Liver (tissue), 9 donors: ENCODE results near the gene RAP1B. TPM values are rescaled to one million over a fixed set of nuclear protein-coding genes. Genes with fewer than 3 reads are reported as not detected.

Source experiments
- DNase-seq: peaks from one replicate; pipeline ENCODE4 v3.0.0-alpha.2; 2017; ENCODE audit warnings: low spot score
- H3K27ac ChIP-seq, 2 donors: one replicate each; pipeline ENCODE4 v1.7.0; 2013; ENCODE audit warnings: inconsistent platforms in 2 of 2, low read length in 2 of 2, control low read depth in 1 of 2, low read depth in 1 of 2, mild to moderate bottlenecking in 1 of 2
- H3K27me3 ChIP-seq, 4 donors: one replicate each; pipeline versions ENCODE4 v1.6.1 to v1.7.0; 2013; ENCODE audit warnings: low read length in 3 of 4, inconsistent platforms in 1 of 4, mild to moderate bottlenecking in 1 of 4, moderate library complexity in 1 of 4; ENCODE audit not compliant: control insufficient read depth in 4 of 4, insufficient read depth in 4 of 4
- H3K36me3 ChIP-seq, 4 donors: one replicate each; pipeline versions ENCODE4 v1.6.1 to v1.7.0; 2013; ENCODE audit warnings: low read length in 3 of 4, mild to moderate bottlenecking in 3 of 4, low read depth in 1 of 4, moderate library complexity in 1 of 4; ENCODE audit not compliant: control insufficient read depth in 4 of 4, insufficient read depth in 3 of 4
- H3K4me1 ChIP-seq, 4 donors: one replicate each; pipeline versions ENCODE4 v1.6.1 to v1.7.0; 2013; ENCODE audit warnings: low read length in 3 of 4, mild to moderate bottlenecking in 3 of 4, moderate library complexity in 1 of 4; ENCODE audit not compliant: control insufficient read depth in 4 of 4, insufficient read depth in 4 of 4
- H3K4me3 ChIP-seq, 3 donors: one replicate each; pipeline versions ENCODE4 v1.6.1 to v1.7.0; 2013; ENCODE audit warnings: low read length in 3 of 3, control low read depth in 1 of 3, low read depth in 1 of 3, mild to moderate bottlenecking in 1 of 3
- H3K9ac ChIP-seq, 2 donors: one replicate each; pipeline ENCODE4 v1.7.0; 2013; ENCODE audit warnings: low read length in 2 of 2, mild to moderate bottlenecking in 2 of 2, moderate library complexity in 2 of 2, control low read depth in 1 of 2, low read depth in 1 of 2
- H3K9me3 ChIP-seq, 4 donors: one replicate each; pipeline versions ENCODE4 v1.6.1 to v1.7.0; 2013; ENCODE audit warnings: low read length in 3 of 4; ENCODE audit not compliant: control insufficient read depth in 4 of 4
- EGR1 ChIP-seq, 2 donors: IDR thresholded peaks; 2 replicates each; pipeline ENCODE4 v1.6.1; 2016 to 2018; ENCODE audit warnings: antibody characterized with exemption in 2 of 2, low read depth in 2 of 2
- FOXA1 ChIP-seq: IDR thresholded peaks from 2 replicates; pipeline ENCODE4 v1.6.1; 2016; ENCODE audit warnings: antibody characterized with exemption
- FOXA2 ChIP-seq: IDR thresholded peaks from 2 replicates; pipeline ENCODE4 v1.6.1; 2016; ENCODE audit warnings: antibody characterized with exemption
- GABPA ChIP-seq, 2 donors: IDR thresholded peaks in 1 of 2; conservative IDR thresholded peaks in 1 of 2; 2 replicates each; pipeline ENCODE4 v1.6.1; 2016; ENCODE audit warnings: antibody characterized with exemption in 2 of 2, mild to moderate bottlenecking in 1 of 2, moderate library complexity in 1 of 2
- HNF4A ChIP-seq, 2 donors: conservative IDR thresholded peaks; 2 replicates each; pipeline ENCODE4 v1.6.1; 2016; ENCODE audit warnings: antibody characterized with exemption in 2 of 2, mild to moderate bottlenecking in 2 of 2
- HNF4G ChIP-seq: IDR thresholded peaks from 2 replicates; pipeline ENCODE4 v1.6.1; 2016; ENCODE audit warnings: antibody characterized with exemption
- JUND ChIP-seq, 2 donors: IDR thresholded peaks; 2 replicates each; pipeline ENCODE4 v1.6.1; 2016; ENCODE audit warnings: antibody characterized with exemption in 2 of 2
- NR2F2 ChIP-seq: IDR thresholded peaks from 2 replicates; pipeline ENCODE4 v1.6.1; 2016; ENCODE audit warnings: antibody characterized with exemption
- RAD21 ChIP-seq, 2 donors: IDR thresholded peaks; 2 replicates each; pipeline ENCODE4 v1.6.1; 2016; ENCODE audit warnings: antibody characterized with exemption in 2 of 2, mild to moderate bottlenecking in 2 of 2
- RXRA ChIP-seq, 2 donors: IDR thresholded peaks; 2 replicates each; pipeline ENCODE4 v1.6.1; 2017 to 2018; ENCODE audit warnings: antibody characterized with exemption in 2 of 2, mild to moderate bottlenecking in 1 of 2
- SP1 ChIP-seq: IDR thresholded peaks from 2 replicates; pipeline ENCODE4 v1.6.1; 2018; ENCODE audit warnings: antibody characterized with exemption, mild to moderate bottlenecking
- TAF1 ChIP-seq: conservative IDR thresholded peaks from 2 replicates; pipeline ENCODE4 v1.6.1; 2016; ENCODE audit warnings: antibody characterized with exemption, mild to moderate bottlenecking
- YY1 ChIP-seq: IDR thresholded peaks from 2 replicates; pipeline ENCODE4 v1.6.1; 2016; ENCODE audit warnings: antibody characterized with exemption, mild to moderate bottlenecking
- WGBS: extraction: QIAGEN DNeasy Blood & Tissue Kit; methylation state at CpG from one replicate; pipeline ENCODE4 v1.1.7; 2013; 5-methylcytosine and 5-hydroxymethylcytosine counted together
- polyA plus RNA-seq, 2 donors: library from polyadenylated mRNA; stranded (reverse) in 1 of 2; unstranded in 1 of 2; fragments of 200-250 nt in 1 of 2; fragments of >200 nt in 1 of 2; fragmentation: Nextera tagmentation in 1 of 2; extraction: Ambion mirVana in 1 of 2; gene quantifications; one replicate each; pipeline versions ENCODE4 v1.2.1 to v1.2.3, GENCODE V29; 2013 to 2015
- total RNA-seq, 2 donors: library from RNA; depleted of rRNA; stranded (reverse); fragments of >200 nt; gene quantifications; one replicate each; pipeline ENCODE4 v1.2.3, GENCODE V29; 2014
- TF ChIP-seq, protein P1 (sequence below): IDR thresholded peaks from 2 replicates; pipeline ENCODE4 v1.6.1; 2016; ENCODE audit warnings: antibody characterized with exemption
- TF ChIP-seq, protein P2 (sequence below): IDR thresholded peaks from 2 replicates; pipeline ENCODE4 v1.6.1; 2016; ENCODE audit warnings: antibody characterized with exemption
- TF ChIP-seq, protein P3 (sequence below): fragments of 150-350 bp; IDR thresholded peaks from 2 replicates; pipeline ENCODE4 v1.5.1; 2017; ENCODE audit warnings: improper control_type of control experiment, low read depth, low read length; ENCODE audit not compliant: missing input control
- TF ChIP-seq, protein P4 (sequence below): IDR thresholded peaks from 2 replicates; pipeline ENCODE4 v1.6.1; 2016; ENCODE audit warnings: antibody characterized with exemption
- TF ChIP-seq, protein P5 (sequence below): IDR thresholded peaks from 2 replicates; pipeline ENCODE4 v1.6.1; 2016; ENCODE audit warnings: antibody characterized with exemption, mild to moderate bottlenecking
- donor health status: healthy.
- donor health status: healthy.
- donor health status: healthy.
- donor health status: healthy.
- donor health status: healthy.

Gene RAP1B
- total and polyA plus RNA-seq, 4 donors = 56.2 to 123 (median 72.4) TPM

DNA sequence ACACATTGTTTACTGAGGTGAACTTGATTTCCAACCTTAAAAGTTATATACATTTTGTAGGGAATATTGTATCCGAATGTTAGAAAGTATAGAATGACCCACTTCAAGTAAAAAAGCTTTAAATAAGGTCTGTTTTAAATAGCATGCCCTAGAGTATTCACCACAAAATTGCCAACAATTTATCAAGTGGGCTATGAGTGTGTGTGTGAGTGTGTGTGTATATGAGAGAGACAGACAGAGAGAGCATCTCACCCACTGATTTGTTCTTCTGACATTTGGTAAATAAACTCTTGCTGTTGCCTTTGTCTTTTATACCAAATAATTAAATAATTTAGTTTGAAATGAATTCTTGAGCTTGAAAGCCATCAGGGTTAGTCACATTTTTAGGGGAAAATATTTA is 29.8 kb upstream of the RAP1B start:
- no peaks in the 10 kb centered on the region for H3K27me3 ChIP-seq
- H3K36me3 ChIP-seq = no peaks in the 10 kb centered on the region
- no peaks in the 10 kb centered on the region for H3K9me3 ChIP-seq
- no peaks in the 10 kb centered on the region for H3K4me1 ChIP-seq
- H3K9ac ChIP-seq = no peak overlapping the region
- TF ChIP-seq EGR1 (IDR thresholded peaks at IDR 0.05; ENCODE audit: low read depth in 2 of 2) = no peak
- no peak for TF ChIP-seq GABPA (IDR thresholded peaks at IDR 0.05 in 1 of 2, conservative IDR thresholded peaks at IDR 0.05 in 1 of 2)
- no peak for TF ChIP-seq SP1
- TF ChIP-seq, protein P1, sequence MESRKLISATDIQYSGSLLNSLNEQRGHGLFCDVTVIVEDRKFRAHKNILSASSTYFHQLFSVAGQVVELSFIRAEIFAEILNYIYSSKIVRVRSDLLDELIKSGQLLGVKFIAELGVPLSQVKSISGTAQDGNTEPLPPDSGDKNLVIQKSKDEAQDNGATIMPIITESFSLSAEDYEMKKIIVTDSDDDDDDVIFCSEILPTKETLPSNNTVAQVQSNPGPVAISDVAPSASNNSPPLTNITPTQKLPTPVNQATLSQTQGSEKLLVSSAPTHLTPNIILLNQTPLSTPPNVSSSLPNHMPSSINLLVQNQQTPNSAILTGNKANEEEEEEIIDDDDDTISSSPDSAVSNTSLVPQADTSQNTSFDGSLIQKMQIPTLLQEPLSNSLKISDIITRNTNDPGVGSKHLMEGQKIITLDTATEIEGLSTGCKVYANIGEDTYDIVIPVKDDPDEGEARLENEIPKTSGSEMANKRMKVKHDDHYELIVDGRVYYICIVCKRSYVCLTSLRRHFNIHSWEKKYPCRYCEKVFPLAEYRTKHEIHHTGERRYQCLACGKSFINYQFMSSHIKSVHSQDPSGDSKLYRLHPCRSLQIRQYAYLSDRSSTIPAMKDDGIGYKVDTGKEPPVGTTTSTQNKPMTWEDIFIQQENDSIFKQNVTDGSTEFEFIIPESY = no peak
- no peak for TF ChIP-seq RXRA (IDR thresholded peaks at IDR 0.05)
- TF ChIP-seq, protein P2, sequence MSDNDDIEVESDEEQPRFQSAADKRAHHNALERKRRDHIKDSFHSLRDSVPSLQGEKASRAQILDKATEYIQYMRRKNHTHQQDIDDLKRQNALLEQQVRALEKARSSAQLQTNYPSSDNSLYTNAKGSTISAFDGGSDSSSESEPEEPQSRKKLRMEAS = no peak
- no peak for TF ChIP-seq RAD21 (IDR thresholded peaks at IDR 0.05)
- TF ChIP-seq, protein P3, sequence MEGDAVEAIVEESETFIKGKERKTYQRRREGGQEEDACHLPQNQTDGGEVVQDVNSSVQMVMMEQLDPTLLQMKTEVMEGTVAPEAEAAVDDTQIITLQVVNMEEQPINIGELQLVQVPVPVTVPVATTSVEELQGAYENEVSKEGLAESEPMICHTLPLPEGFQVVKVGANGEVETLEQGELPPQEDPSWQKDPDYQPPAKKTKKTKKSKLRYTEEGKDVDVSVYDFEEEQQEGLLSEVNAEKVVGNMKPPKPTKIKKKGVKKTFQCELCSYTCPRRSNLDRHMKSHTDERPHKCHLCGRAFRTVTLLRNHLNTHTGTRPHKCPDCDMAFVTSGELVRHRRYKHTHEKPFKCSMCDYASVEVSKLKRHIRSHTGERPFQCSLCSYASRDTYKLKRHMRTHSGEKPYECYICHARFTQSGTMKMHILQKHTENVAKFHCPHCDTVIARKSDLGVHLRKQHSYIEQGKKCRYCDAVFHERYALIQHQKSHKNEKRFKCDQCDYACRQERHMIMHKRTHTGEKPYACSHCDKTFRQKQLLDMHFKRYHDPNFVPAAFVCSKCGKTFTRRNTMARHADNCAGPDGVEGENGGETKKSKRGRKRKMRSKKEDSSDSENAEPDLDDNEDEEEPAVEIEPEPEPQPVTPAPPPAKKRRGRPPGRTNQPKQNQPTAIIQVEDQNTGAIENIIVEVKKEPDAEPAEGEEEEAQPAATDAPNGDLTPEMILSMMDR = no peak
- TF ChIP-seq, protein P4, sequence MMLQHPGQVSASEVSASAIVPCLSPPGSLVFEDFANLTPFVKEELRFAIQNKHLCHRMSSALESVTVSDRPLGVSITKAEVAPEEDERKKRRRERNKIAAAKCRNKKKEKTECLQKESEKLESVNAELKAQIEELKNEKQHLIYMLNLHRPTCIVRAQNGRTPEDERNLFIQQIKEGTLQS = no peak
- TF ChIP-seq YY1 = no peak
- TF ChIP-seq FOXA2 = no peak
- TF ChIP-seq HNF4G = no peak
- TF ChIP-seq TAF1 = no peak
- TF ChIP-seq, protein P5, sequence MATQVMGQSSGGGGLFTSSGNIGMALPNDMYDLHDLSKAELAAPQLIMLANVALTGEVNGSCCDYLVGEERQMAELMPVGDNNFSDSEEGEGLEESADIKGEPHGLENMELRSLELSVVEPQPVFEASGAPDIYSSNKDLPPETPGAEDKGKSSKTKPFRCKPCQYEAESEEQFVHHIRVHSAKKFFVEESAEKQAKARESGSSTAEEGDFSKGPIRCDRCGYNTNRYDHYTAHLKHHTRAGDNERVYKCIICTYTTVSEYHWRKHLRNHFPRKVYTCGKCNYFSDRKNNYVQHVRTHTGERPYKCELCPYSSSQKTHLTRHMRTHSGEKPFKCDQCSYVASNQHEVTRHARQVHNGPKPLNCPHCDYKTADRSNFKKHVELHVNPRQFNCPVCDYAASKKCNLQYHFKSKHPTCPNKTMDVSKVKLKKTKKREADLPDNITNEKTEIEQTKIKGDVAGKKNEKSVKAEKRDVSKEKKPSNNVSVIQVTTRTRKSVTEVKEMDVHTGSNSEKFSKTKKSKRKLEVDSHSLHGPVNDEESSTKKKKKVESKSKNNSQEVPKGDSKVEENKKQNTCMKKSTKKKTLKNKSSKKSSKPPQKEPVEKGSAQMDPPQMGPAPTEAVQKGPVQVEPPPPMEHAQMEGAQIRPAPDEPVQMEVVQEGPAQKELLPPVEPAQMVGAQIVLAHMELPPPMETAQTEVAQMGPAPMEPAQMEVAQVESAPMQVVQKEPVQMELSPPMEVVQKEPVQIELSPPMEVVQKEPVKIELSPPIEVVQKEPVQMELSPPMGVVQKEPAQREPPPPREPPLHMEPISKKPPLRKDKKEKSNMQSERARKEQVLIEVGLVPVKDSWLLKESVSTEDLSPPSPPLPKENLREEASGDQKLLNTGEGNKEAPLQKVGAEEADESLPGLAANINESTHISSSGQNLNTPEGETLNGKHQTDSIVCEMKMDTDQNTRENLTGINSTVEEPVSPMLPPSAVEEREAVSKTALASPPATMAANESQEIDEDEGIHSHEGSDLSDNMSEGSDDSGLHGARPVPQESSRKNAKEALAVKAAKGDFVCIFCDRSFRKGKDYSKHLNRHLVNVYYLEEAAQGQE = no peak
- TF ChIP-seq FOXA1 = no peak
- no peak for TF ChIP-seq HNF4A (conservative IDR thresholded peaks at IDR 0.05)
- TF ChIP-seq NR2F2 = no peak
- no peak for TF ChIP-seq JUND (IDR thresholded peaks at IDR 0.05)
- WGBS = 91% methylated on average over 1 of the region's 1 CpG
- no peak overlapping the region for H3K27ac ChIP-seq
- H3K4me3 ChIP-seq = no peak overlapping the region
- no peak for DNase-seq

DNA sequence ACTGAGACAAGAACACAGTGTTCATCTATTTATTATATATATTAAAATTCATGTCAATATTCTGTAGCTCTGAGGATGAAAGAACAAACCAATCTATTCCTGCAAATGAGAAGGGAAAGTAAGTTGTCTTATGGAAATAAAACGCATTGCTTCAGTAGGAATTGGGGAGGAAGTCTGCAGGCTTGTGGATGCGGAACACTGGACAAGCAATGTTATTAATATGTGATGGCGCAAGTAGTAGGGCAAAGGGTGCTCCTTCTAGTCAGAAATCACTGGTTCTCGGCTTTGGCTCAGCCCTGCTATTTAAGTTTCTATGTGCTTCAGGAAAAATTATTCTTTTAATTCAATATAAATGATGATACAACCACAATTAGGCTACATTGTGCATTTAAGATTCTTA is 28.8 kb upstream of the RAP1B start:
- Histone ChIP-seq H3K27me3 (no peaks in the 10 kb centered on the region), H3K4me1 (no peaks in the 10 kb centered on the region), H3K27ac (no peak overlapping the region), H3K36me3 (no peaks in the 10 kb centered on the region), H3K9ac (no peak overlapping the region), H3K4me3 (no peak overlapping the region), H3K9me3 (no peaks in the 10 kb centered on the region)
- TF ChIP-seq YY1 = no peak
- TF ChIP-seq JUND (IDR thresholded peaks at IDR 0.05) = no peak
- TF ChIP-seq, protein P5 = no peak
- no peak for TF ChIP-seq FOXA1
- WGBS = 97% methylated on average over 4 of the region's 4 CpGs
- DNase-seq = no peak
